K562 (cell line): Measurements from ENCODE around the gene PELI3. TPM values are rescaled to one million over a fixed set of nuclear protein-coding genes. Genes with fewer than 3 reads are reported as not detected.

Experiments used
- ATF4 ChIP-seq: fragments of 450-650 bp; formaldehyde crosslinking; IDR thresholded peaks from 2 replicates; pipeline ENCODE4 v1.4.0; 2022; ENCODE audit warnings: mild to moderate bottlenecking, moderate library complexity
- CHCHD3 ChIP-seq: fragments of 250-450 bp; sonication (Bioruptor Pico); IDR thresholded peaks from 2 replicates; pipeline ENCODE4 v2.1.2; 2022; ENCODE audit warnings: mild to moderate bottlenecking
- CHD4 ChIP-seq: fragments of 200-600 bp; sonication (generic); IDR thresholded peaks from 3 replicates; pipeline ENCODE4 v1.6.1; 2012; ENCODE audit warnings: low read depth, mild to moderate bottlenecking, mixed read lengths, low read length, inconsistent platforms; ENCODE audit not compliant: insufficient read depth, insufficient replicate concordance, poor library complexity, severe bottlenecking
- CHD7 ChIP-seq: fragments of 200-600 bp; sonication (generic); IDR thresholded peaks from one replicate; pipeline ENCODE4 v1.6.1; 2012; ENCODE audit warnings: mild to moderate bottlenecking, low read depth, low read length, inconsistent platforms
- ESRRB ChIP-seq: fragments of 250-450 bp; sonication (Bioruptor Pico); IDR thresholded peaks from 2 replicates; pipeline ENCODE4 v1.5.0; 2020; ENCODE audit warnings: mild to moderate bottlenecking, moderate library complexity, borderline replicate concordance
- FOXA3 ChIP-seq, 2 experiments: fragments of 450-650 bp in 1 of 2; sonication (generic) in 1 of 2; formaldehyde crosslinking; IDR thresholded peaks in 1 of 2; conservative IDR thresholded peaks in 1 of 2; 2 replicates each; pipeline versions ENCODE4 v1.4.0 to v1.8.0; 2020 to 2022; ENCODE audit warnings: mild to moderate bottlenecking in 2 of 2, missing genetic modification reagents in 1 of 2
- GABPA ChIP-seq: fragments of 200-800 bp; sonication (Bioruptor generic); conservative IDR thresholded peaks from 2 replicates; pipeline ENCODE4 v1.6.1; 2016; ENCODE audit warnings: low read depth, missing genetic modification characterization, missing compliant biosample characterization
- GATAD2A ChIP-seq: fragments of 450-650 bp; IDR thresholded peaks from 2 replicates; pipeline ENCODE4 v1.6.1; 2017
- NFATC3 ChIP-seq: fragments of 450-650 bp; IDR thresholded peaks from 2 replicates; pipeline ENCODE4 v1.6.1; 2017; ENCODE audit warnings: mild to moderate bottlenecking
- RHOXF2B ChIP-seq: fragments of 250-450 bp; sonication (Bioruptor Pico); conservative IDR thresholded peaks from 2 replicates; pipeline ENCODE4 v1.5.1; 2021
- SPI1 ChIP-seq: IDR thresholded peaks from 2 replicates; pipeline ENCODE4 v1.6.1; 2011; ENCODE audit warnings: low read depth, low read length, control low read depth, borderline replicate concordance
- ZNF699 ChIP-seq: fragments of 250-450 bp; sonication (Bioruptor Pico); IDR thresholded peaks from 2 replicates; pipeline ENCODE4 v1.8.0; 2021; ENCODE audit warnings: mild to moderate bottlenecking, moderate library complexity; ENCODE audit not compliant: insufficient replicate concordance
- polyA plus RNA-seq, 8 experiments: library from polyadenylated mRNA; depleted of rRNA in 4 of 8; stranded (reverse) in 5 of 8; unstranded in 3 of 8; fragments of >200 nt; fragmentation: Nextera tagmentation in 2 of 8; fragmentation: Illumina TruSeq in 1 of 8; extraction: Ambion mirVana in 2 of 8; extraction: Trizol in 1 of 8; gene quantifications; 2 replicates each; pipeline versions ENCODE4 v1.2.1 to v1.2.3, GENCODE V29; 2011 to 2014; ENCODE audit warnings: inconsistent platforms in 1 of 8, missing spikeins in 1 of 8
- total RNA-seq, 7 experiments: library from RNA; depleted of rRNA in 6 of 7; stranded (reverse); fragments of >200 nt in 6 of 7; fragmentation: Illumina TruSeq in 2 of 7; extraction: Trizol in 2 of 7; gene quantifications; 2 replicates each; pipeline versions ENCODE4 v1.2.1 to v1.2.3, GENCODE V29; 2011 to 2021; ENCODE audit warnings: low replicate concordance in 1 of 7
- TF ChIP-seq, protein P1 (sequence below): fragments of 250-450 bp; sonication (Bioruptor Pico); IDR thresholded peaks from 2 replicates; pipeline ENCODE4 v1.8.0; 2022; ENCODE audit warnings: inconsistent platforms

Gene PELI3
- total and polyA plus RNA-seq, 9 of the 15 experiments (the other 6 are each of a cell fraction or from before 2014, with no cell fraction given) = 0.17 to 4.2 (median 1.9) TPM

- TF ChIP-seq CHD7 = no peak
- peak; percentile 4; the same call in 1 of the 2 replicates for TF ChIP-seq GATAD2A
- no peak for TF ChIP-seq ATF4 (CRISPR knock-in tag)
- no peak for TF ChIP-seq NFATC3
- TF ChIP-seq GABPA = peak; percentile 94
- TF ChIP-seq SPI1 = peak; percentile 58
- TF ChIP-seq RHOXF2B (CRISPR knock-in tag) = no peak
- TF ChIP-seq, protein P1, sequence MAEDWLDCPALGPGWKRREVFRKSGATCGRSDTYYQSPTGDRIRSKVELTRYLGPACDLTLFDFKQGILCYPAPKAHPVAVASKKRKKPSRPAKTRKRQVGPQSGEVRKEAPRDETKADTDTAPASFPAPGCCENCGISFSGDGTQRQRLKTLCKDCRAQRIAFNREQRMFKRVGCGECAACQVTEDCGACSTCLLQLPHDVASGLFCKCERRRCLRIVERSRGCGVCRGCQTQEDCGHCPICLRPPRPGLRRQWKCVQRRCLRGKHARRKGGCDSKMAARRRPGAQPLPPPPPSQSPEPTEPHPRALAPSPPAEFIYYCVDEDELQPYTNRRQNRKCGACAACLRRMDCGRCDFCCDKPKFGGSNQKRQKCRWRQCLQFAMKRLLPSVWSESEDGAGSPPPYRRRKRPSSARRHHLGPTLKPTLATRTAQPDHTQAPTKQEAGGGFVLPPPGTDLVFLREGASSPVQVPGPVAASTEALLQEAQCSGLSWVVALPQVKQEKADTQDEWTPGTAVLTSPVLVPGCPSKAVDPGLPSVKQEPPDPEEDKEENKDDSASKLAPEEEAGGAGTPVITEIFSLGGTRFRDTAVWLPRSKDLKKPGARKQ (CRISPR knock-in tag) = no peak
- TF ChIP-seq CHCHD3 (CRISPR knock-in tag) = no peak
- no peak for TF ChIP-seq ZNF699 (CRISPR knock-in tag)
- TF ChIP-seq ESRRB (CRISPR knock-in tag) = no peak
- TF ChIP-seq CHD4 = peak; percentile 87
- TF ChIP-seq FOXA3 (CRISPR knock-in tag; conservative IDR thresholded peaks at IDR 0.05 in 1 of 2, IDR thresholded peaks at IDR 0.05 in 1 of 2) = 0 out of 4 replicates have a peak, but pooled peaks of 1 of the 2 experiments have one; percentile 30
Measured at GRCh38 chr11:66480117-66480938, 13.6 kb downstream of the PELI3 start, which contains the start of gene DPP3 (continued).
